NT2/D1 (cell line): Measurements from ENCODE around the gene KIF1C.

ENCODE experiments used
- DNase-seq: peaks from one replicate; pipeline ENCODE4 v3.0.0-alpha.2; 2011; ENCODE audit warnings: low read depth, low spot score
- H3K27me3 ChIP-seq: 2 replicates; pipeline ENCODE4 v1.6.0; 2011; ENCODE audit warnings: mild to moderate bottlenecking; ENCODE audit not compliant: insufficient read length, insufficient read depth
- H3K36me3 ChIP-seq: 2 replicates; pipeline ENCODE4 v1.6.1; 2011; ENCODE audit warnings: mild to moderate bottlenecking, low read length, mixed read lengths; ENCODE audit not compliant: insufficient read depth, insufficient read length
- H3K4me1 ChIP-seq: 2 replicates; pipeline ENCODE4 v1.5.1; 2011; ENCODE audit not compliant: insufficient read depth, insufficient read length
- H3K4me3 ChIP-seq: 2 replicates; pipeline ENCODE4 v1.5.1; 2011; ENCODE audit warnings: low read depth; ENCODE audit not compliant: insufficient read length
- H3K9ac ChIP-seq: 2 replicates; pipeline ENCODE4 v1.6.0; 2011; ENCODE audit warnings: low read depth; ENCODE audit not compliant: insufficient read length
- H3K9me3 ChIP-seq: 2 replicates; pipeline ENCODE4 v1.5.1; 2011; ENCODE audit warnings: mild to moderate bottlenecking, low read length; ENCODE audit not compliant: insufficient read depth
- SUZ12 ChIP-seq: IDR thresholded peaks from 2 replicates; pipeline ENCODE4 v1.6.1; 2011; ENCODE audit not compliant: insufficient read length, insufficient read depth; ENCODE audit errors: extremely low read depth
- YY1 ChIP-seq: IDR thresholded peaks from 2 replicates; pipeline ENCODE4 v1.6.1; 2011; ENCODE audit not compliant: insufficient read length, insufficient read depth
- ZNF274 ChIP-seq: IDR thresholded peaks from 2 replicates; pipeline ENCODE4 v1.6.1; 2011; ENCODE audit warnings: mild to moderate bottlenecking, low read depth, low read length

KIF1C gene

GRCh38 chr17:4997302-4998026, at the start of gene KIF1C, which contains the start of gene INCA1:
KIF1C (plus strand) TSS chr17:4997950; CDS start chr17:5000247, 2,297 bp downstream.
INCA1 (minus strand) TSS chr17:4997522; CDS start chr17:4994437, 3,085 bp downstream.
- TF ChIP-seq YY1, result no peak
- no peak for TF ChIP-seq SUZ12
- TF ChIP-seq ZNF274, result no peak

DNA sequence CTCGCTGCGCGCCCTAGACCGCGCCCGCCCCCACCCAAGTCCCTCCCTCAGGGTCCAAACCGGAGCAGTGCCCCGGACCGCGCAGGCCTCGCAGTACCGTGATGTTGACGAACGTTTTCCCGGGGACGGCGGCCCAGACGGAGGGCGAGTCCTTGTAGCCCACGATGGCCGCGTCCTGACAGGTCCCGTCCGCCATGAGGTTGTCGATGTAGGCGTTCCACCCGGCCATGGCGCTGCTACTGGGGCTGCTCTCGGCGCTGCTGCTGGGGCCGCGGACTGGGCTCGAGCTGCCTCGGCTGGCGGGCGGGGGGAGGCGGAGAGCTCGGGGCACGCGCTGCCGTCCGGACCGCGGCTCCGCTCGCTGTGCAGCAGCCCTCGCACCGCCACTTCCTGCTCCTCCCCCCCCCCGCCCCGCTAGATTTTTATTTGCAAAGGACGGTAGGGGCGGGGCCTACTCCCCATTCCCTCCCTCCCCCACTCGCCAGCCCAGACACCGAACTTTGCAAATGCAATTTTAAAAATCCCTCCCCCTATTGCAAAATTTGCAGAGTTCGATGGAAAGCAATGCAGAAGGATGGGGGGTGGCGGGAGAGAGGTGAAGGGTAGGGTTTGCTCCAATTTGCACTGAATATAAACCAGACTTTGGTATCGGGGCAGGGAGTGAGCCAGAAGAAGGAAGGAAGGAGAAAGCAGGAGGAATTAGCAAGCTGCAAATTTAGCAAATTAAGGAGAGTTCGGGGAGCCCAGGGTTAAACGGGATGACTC, 49.4 kb upstream of the KIF1C start, which contains the start of gene PFN1:
PFN1 (minus strand) TSS at position 365 of the 765 bp plus-strand sequence; CDS start at position 229, 136 bp downstream.
- Histone ChIP-seq H3K4me3 (peak within 1 kb of the TSS; percentile 97), H3K9ac (peak within 1 kb of the TSS; percentile 99), H3K4me1 (peaks cover 2% of the 10 kb centered on the region), H3K27me3 (no peaks in the 10 kb centered on the region), H3K36me3 (peaks cover 47% of the 10 kb centered on the region), H3K9me3 (no peaks in the 10 kb centered on the region)
- peak; percentile 69 for DNase-seq
- TF ChIP-seq YY1, result no peak
- no peak for TF ChIP-seq SUZ12
- TF ChIP-seq ZNF274, result no peak

More at GRCh38 chr17:4997302-4998026, at the start of gene KIF1C, which contains the start of gene INCA1:
- H3K27me3 ChIP-seq, result no peaks in the 10 kb centered on the region
- H3K9ac ChIP-seq, result peak within 1 kb of the TSS; percentile 90
- peak; percentile 69 for DNase-seq
- H3K4me3 ChIP-seq, result peak within 1 kb of the TSS; percentile 85
- peaks cover 14% of the 10 kb centered on the region for H3K4me1 ChIP-seq
- peaks cover 25% of the 10 kb centered on the region for H3K36me3 ChIP-seq
- H3K9me3 ChIP-seq, result no peaks in the 10 kb centered on the region

- peak; percentile 66 for DNase-seq
- H3K9me3 ChIP-seq, result no peaks in the 10 kb centered on the region
- no peaks in the 10 kb centered on the region for H3K27me3 ChIP-seq
- H3K4me3 ChIP-seq, result peak overlapping the region; percentile 97
- peaks cover 41% of the 10 kb centered on the region for H3K36me3 ChIP-seq
- H3K9ac ChIP-seq, result peak overlapping the region; percentile 95
- TF ChIP-seq SUZ12 (no peak), YY1 (no peak), ZNF274 (no peak)
- peaks cover 5% of the 10 kb centered on the region for H3K4me1 ChIP-seq
These were observed 48.8 kb upstream of the KIF1C start for GRCh38 chr17:4948931-4949320.

DNA sequence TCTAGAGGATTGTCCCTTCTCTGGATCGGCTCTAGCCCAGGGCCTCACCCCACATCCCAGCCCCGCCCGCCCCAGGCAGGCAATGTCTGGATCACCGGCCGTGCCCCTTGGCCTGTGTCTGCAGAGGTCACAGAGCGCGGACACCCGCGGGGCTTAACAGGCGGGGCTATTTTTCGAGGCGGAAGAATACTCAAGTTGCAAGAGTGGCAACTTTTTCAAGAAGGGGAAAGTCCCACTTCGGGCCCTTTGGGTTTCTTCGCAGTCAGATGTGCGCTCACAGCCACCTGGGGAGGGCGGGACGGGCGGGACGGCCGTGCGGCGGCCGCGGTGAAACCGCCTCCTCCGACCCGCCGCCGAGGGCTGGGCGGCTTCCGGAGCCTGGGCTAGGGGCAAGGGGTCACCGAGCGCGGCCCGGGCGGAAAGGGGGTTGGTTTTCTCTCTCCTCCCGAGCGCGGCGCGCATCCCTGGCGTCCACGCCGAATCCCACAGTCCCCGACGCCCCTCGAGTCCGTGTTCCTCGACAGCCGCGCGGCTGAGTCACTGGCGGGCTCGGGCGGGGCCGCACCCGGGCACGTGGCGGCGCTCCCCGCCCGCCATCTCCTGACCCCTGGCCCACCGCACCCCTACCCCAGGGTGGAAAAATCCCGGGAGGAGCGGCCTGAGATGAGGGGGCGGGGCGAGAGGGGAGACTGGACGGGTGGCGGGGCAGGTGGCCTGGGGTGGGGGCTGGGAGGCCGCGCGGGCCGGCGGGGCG, 48.3 kb upstream of the KIF1C start:
- H3K4me1 ChIP-seq, result peaks cover 5% of the 10 kb centered on the region
- DNase-seq, result no peak
- no peak for TF ChIP-seq YY1
- TF ChIP-seq SUZ12, result no peak
- TF ChIP-seq ZNF274, result no peak
- H3K4me3 ChIP-seq, result peak overlapping the region; percentile 97
- H3K9me3 ChIP-seq, result no peaks in the 10 kb centered on the region
- H3K27me3 ChIP-seq, result no peaks in the 10 kb centered on the region
- H3K36me3 ChIP-seq, result peaks cover 36% of the 10 kb centered on the region
- peak overlapping the region; percentile 95 for H3K9ac ChIP-seq

DNA sequence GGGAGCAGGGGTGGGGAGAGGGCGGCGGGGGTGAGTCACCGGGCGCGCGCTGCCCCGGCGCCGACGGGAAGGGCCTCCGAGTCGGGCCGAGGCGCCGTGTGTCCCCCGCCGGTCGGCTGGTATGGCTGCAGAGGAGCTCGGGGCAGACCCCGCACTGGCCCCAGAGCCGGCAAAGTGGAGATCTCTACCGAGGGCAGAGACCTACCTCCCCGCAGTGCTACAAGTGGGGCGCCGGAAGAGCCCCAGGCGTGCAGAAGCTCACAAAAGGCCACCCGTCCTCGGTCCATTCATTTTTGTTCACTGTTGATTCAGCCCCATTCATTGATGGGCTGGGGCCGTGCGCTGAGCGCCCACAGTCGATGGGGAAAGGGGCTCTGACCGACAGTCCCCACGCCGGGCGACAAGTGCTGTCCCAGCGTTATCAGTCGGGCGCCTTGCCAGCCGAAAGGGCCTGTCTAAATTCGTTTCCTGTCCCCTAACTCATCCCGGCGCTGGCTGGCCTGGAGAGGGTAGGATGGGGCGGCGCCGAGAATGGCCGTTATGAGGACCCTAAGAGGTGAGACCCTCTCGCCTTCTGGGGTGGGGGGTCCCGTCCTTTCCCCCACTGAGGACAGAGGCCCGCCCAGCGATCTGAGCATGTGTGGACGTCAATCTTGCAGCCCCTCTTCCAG, 47.5 kb upstream of the KIF1C start:
- no peak for DNase-seq
- TF ChIP-seq ZNF274 (no peak), SUZ12 (no peak), YY1 (no peak)

DNA sequence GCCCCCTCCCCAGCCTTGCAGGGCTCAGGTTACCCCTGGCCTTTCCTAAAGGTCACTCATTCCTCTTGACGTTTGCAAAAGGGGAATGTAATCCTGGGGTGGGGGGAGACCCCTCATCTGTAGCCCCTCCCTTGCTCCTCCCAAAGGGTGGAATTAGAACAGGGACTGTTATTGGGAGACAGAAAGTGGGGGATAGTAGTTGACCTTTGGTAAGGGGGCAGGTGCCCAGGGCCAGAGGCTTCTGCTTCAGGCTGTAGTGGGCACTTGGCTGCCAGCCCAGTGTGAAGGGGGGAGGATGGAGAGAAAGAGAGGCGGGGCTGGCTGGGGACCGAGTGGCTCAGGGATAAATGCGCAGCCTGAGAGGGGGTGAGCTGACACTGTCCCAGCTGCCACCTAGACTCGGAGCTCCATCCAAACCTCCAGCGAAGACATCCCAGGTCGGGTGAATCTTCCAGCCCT, 47.0 kb upstream of the KIF1C start, which contains the start of gene ENO3:
ENO3 (plus strand) TSS at position 374 of the 459 bp plus-strand sequence. CDS start 711 bp downstream, outside the sequence.
- H3K9me3 ChIP-seq, result no peaks in the 10 kb centered on the region
- no peaks in the 10 kb centered on the region for H3K27me3 ChIP-seq
- H3K36me3 ChIP-seq, result peaks cover 32% of the 10 kb centered on the region
- no peak for DNase-seq
- peak within 1 kb of the TSS; percentile 93 for H3K9ac ChIP-seq
- H3K4me1 ChIP-seq, result peaks cover 5% of the 10 kb centered on the region
- TF ChIP-seq YY1 (no peak), ZNF274 (no peak), SUZ12 (no peak)
- H3K4me3 ChIP-seq, result peak within 1 kb of the TSS; percentile 70

More for the DNA sequence above, 47.5 kb upstream of the KIF1C start:
- H3K27me3 ChIP-seq, result no peaks in the 10 kb centered on the region
- peaks cover 5% of the 10 kb centered on the region for H3K4me1 ChIP-seq
- peak overlapping the region; percentile 70 for H3K4me3 ChIP-seq
- peak overlapping the region; percentile 93 for H3K9ac ChIP-seq
- peaks cover 32% of the 10 kb centered on the region for H3K36me3 ChIP-seq
- no peaks in the 10 kb centered on the region for H3K9me3 ChIP-seq
